Stimulated activated CD8-positive, alpha-beta memory T cell treated with anti-CD3 and anti-CD28 coated beads, Interleukin-12 subunit alpha, Interleukin-12 subunit beta, amount 100 ng/mL, for 4 hours (primary cell): ENCODE data around the gene ELFN1.
"Not testable (repeated sequence)": the region's sequence is repeated elsewhere in the genome, so short reads cannot be mapped to it uniquely, and the experiment has no call there.

Experiments used
- DNase-seq: peaks from one replicate; pipeline ENCODE4 v3.0.0-alpha.2; 2020; ENCODE audit warnings: low read depth

Gene ELFN1

GRCh38 chr7:1757601-1758000 is 87.5 kb downstream of the ELFN1 start:
- no peak for DNase-seq

GRCh38 chr7:1758028-1758858 is 88.2 kb downstream of the ELFN1 start:
- no peak for DNase-seq

- no peak for DNase-seq
Measured at GRCh38 chr7:1758859-1759521, 88.9 kb downstream of the ELFN1 start.

GRCh38 chr7:1761097-1761496 is 91.0 kb downstream of the ELFN1 start:
- no peak for DNase-seq

GRCh38 chr7:1761774-1762173 is 91.7 kb downstream of the ELFN1 start:
- DNase-seq = no peak

GRCh38 chr7:1762238-1762945 is 92.3 kb downstream of the ELFN1 start:
- DNase-seq = no peak

- no peak for DNase-seq
Measured at GRCh38 chr7:1763033-1763432, 93.0 kb downstream of the ELFN1 start.

GRCh38 chr7:1763911-1764310 is 93.8 kb downstream of the ELFN1 start:
- DNase-seq = not testable (repeated sequence)

GRCh38 chr7:1765336-1765735 is 95.3 kb downstream of the ELFN1 start:
- no peak for DNase-seq

- no peak for DNase-seq
Measured at GRCh38 chr7:1767524-1767923, 97.4 kb downstream of the ELFN1 start.

- no peak for DNase-seq
Measured at GRCh38 chr7:1768832-1769231, 98.8 kb downstream of the ELFN1 start.

- DNase-seq = no peak
Measured at GRCh38 chr7:1769286-1770200, 99.5 kb downstream of the ELFN1 start.

- no peak for DNase-seq
Measured at GRCh38 chr7:1770331-1770730, 100.3 kb downstream of the ELFN1 start.

GRCh38 chr7:1775389-1775788 is 105.3 kb downstream of the ELFN1 start:
- no peak for DNase-seq

- DNase-seq = no peak
Measured at GRCh38 chr7:1777122-1777521, 107.0 kb downstream of the ELFN1 start.

GRCh38 chr7:1779445-1779844 is 109.4 kb downstream of the ELFN1 start:
- no peak for DNase-seq

- no peak for DNase-seq
Measured at GRCh38 chr7:1781369-1781768, 111.3 kb downstream of the ELFN1 start.

- DNase-seq = no peak
Measured at GRCh38 chr7:1785839-1786238, 115.8 kb downstream of the ELFN1 start.

- no peak for DNase-seq
Measured at GRCh38 chr7:1787241-1787640, 117.2 kb downstream of the ELFN1 start.

- no peak for DNase-seq
Measured at GRCh38 chr7:1787681-1788235, 117.7 kb downstream of the ELFN1 start.

- no peak for DNase-seq
Measured at GRCh38 chr7:1794888-1795542, 124.9 kb downstream of the ELFN1 start.
